Duodenal mucosa (tissue), 2 donors: Measurements from ENCODE around the gene TMEM200B.
A peak's percentile ranks its signal among the peaks of the same experiment; 100 is the strongest.

Experiments
- H3K27ac ChIP-seq: one replicate; pipeline ENCODE4 v1.7.0; 2013; ENCODE audit warnings: low read depth, low read length
- H3K27me3 ChIP-seq, 2 donors: one replicate each; pipeline ENCODE4 v1.7.0; 2013; ENCODE audit warnings: low read length in 2 of 2, control low read depth in 1 of 2; ENCODE audit not compliant: insufficient read depth in 2 of 2, control insufficient read depth in 1 of 2
- H3K36me3 ChIP-seq, 2 donors: one replicate each; pipeline ENCODE4 v1.7.0; 2013; ENCODE audit warnings: low read length in 2 of 2, control low read depth in 1 of 2; ENCODE audit not compliant: insufficient read depth in 2 of 2, control insufficient read depth in 1 of 2
- H3K4me1 ChIP-seq, 2 donors: one replicate each; pipeline ENCODE4 v1.7.0; 2013; ENCODE audit warnings: low read length in 2 of 2, control low read depth in 1 of 2; ENCODE audit not compliant: insufficient read depth in 2 of 2, control insufficient read depth in 1 of 2
- H3K4me3 ChIP-seq, 2 donors: one replicate each; pipeline ENCODE4 v1.7.0; 2013; ENCODE audit warnings: low read length in 2 of 2, low read depth in 1 of 2
- H3K9ac ChIP-seq, 2 donors: one replicate each; pipeline ENCODE4 v1.7.0; 2013; ENCODE audit warnings: low read length in 2 of 2, low read depth in 1 of 2
- H3K9me3 ChIP-seq, 2 donors: one replicate each; pipeline ENCODE4 v1.7.0; 2013; ENCODE audit warnings: low read length in 2 of 2, control low read depth in 1 of 2; ENCODE audit not compliant: control insufficient read depth in 1 of 2

Gene TMEM200B

GRCh38 chr1:29123887-29124365 lies at the start of gene TMEM200B:
Gene TMEM200B (minus strand): TSS chr1:29123903. CDS start chr1:29121828, 2,075 bp downstream.
- Histone ChIP-seq H3K9me3 (no peaks in the 10 kb centered on the region), H3K27ac (peak within 1 kb of the TSS; percentile 89)

DNA sequence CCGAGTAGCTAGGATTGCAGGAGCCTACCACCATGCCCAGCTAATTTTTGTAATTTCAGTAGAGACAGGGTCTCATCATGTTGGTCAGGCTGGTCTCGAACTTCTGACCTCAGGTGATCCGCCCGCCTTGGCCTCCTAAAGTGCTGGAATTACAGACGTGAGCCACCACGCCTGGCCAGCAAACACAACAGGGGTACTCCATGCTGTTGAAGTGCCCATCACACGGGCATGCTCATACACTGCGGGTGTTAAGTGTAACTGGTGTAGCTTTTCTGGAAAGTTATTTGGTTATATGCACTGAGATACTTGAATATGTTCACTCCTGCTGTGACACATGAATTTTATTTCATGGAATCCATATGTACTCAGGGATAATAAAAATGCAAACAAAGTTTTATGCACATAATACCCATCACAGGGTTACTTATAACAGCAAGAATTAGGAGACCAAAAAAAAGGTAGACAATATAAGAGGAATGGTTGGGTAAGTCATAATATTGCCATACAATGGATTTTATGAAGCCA lies 48.8 kb upstream of the TMEM200B start:
- H3K36me3 ChIP-seq, result peaks cover 7 to 9% of the 10 kb centered on the region in 2 donors
- no peaks in the 10 kb centered on the region for H3K27me3 ChIP-seq
- H3K4me1 ChIP-seq, result peaks cover 3 to 36% of the 10 kb centered on the region in 2 donors
- H3K27ac ChIP-seq, result no peak overlapping the region
- H3K9ac ChIP-seq, result no peak overlapping the region
- H3K9me3 ChIP-seq, result no peaks in the 10 kb centered on the region
- no peak overlapping the region for H3K4me3 ChIP-seq

More at GRCh38 chr1:29123887-29124365, at the start of gene TMEM200B:
- Histone ChIP-seq H3K4me3 (peak within 1 kb of the TSS; percentile 65), H3K36me3 (no peaks in the 10 kb centered on the region), H3K27me3 (peaks cover 23 to 37% of the 10 kb centered on the region in 2 donors), H3K9ac (peak within 1 kb of the TSS; percentile 51 to 54), H3K4me1 (peaks cover 0 to 21% of the 10 kb centered on the region in 2 donors)

DNA sequence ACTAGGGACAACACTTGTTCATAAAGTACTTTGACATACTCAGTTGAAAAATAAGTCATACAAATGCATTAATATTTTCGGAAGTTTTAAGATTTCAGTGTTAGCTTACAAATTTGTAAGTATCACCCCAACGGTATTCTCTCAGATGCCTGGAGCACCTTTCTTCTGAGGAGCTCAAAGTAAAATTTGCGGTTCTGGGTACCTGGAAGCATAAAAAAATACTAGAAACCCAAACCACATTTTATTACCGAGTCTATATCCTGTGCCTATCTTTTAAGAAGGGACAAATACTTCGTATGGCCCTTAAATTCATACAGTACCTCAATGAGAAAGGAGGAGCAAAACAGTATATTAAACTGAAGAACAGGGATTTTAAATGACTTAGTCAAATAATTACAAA lies 47.8 kb upstream of the TMEM200B start:
- Histone ChIP-seq H3K9ac (no peak overlapping the region), H3K27me3 (no peaks in the 10 kb centered on the region), H3K9me3 (no peaks in the 10 kb centered on the region), H3K27ac (no peak overlapping the region), H3K4me3 (no peak overlapping the region), H3K36me3 (peaks cover 7 to 12% of the 10 kb centered on the region in 2 donors), H3K4me1 (peaks cover 8 to 40% of the 10 kb centered on the region in 2 donors)

DNA sequence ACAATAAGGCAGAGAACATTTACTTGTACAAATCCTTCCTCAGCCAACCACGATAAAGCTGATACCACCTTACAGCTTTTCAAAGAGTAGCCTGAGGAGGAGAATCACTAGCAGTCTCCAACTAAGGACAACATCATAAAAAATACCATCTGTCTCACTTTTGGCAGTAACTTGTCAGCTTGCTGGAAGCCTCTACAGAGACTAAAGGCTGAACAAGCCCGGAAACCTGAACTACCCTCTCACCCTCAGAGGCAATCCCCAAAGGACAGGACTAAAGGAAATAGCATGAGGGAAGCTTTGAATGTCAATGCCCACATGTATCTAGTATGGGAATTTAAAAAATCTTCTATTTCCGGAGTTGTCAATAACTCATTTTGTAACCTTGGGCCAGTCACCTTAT lies 47.4 kb upstream of the TMEM200B start:
- Histone ChIP-seq H3K36me3 (peaks cover 7 to 16% of the 10 kb centered on the region in 2 donors), H3K9ac (no peak overlapping the region), H3K9me3 (no peaks in the 10 kb centered on the region), H3K4me1 (peaks cover 12 to 45% of the 10 kb centered on the region in 2 donors), H3K27me3 (no peaks in the 10 kb centered on the region), H3K4me3 (no peak overlapping the region), H3K27ac (no peak overlapping the region)

- Histone ChIP-seq H3K27me3 (no peaks in the 10 kb centered on the region), H3K9ac (no peak overlapping the region), H3K9me3 (no peaks in the 10 kb centered on the region), H3K36me3 (peaks cover 7 to 27% of the 10 kb centered on the region in 2 donors), H3K27ac (no peak overlapping the region), H3K4me3 (no peak overlapping the region), H3K4me1 (peaks cover 18 to 53% of the 10 kb centered on the region in 2 donors)
These were observed 46.3 kb upstream of the TMEM200B start for GRCh38 chr1:29169976-29170375.

GRCh38 chr1:29167904-29168303 lies 44.2 kb upstream of the TMEM200B start:
- Histone ChIP-seq H3K4me3 (no peak overlapping the region), H3K4me1 (peaks cover 18 to 57% of the 10 kb centered on the region in 2 donors), H3K27me3 (no peaks in the 10 kb centered on the region), H3K27ac (no peak overlapping the region), H3K36me3 (peaks cover 15 to 27% of the 10 kb centered on the region in 2 donors), H3K9ac (no peak overlapping the region), H3K9me3 (no peaks in the 10 kb centered on the region)

DNA sequence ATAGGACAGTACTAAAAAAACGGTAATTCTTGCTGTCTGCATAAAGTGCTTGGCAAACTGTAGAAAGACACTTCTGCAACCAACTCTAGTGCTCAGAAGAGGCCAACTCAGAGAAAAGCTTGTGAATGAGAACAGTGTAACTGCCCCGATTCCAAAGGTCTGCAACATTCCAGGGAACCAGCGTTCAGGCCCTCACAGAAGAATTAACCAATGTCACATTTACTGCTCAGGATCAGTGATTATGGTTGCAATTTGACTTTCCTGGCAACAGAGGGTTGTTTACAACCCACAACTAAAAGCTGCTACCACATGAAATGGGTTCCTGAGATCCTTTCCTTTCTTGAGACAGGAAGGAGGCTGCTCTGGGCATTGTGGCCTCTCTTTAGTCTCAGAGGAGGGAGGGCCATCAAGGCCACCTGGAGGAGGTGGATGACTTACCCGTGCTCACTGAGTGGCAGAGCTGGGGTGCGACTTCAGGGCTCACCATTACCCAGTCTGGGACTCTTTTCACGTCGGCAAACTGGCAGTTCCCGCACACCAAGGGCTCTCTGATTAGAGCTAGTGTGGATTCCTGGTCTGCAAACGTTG lies 42.7 kb upstream of the TMEM200B start:
- Histone ChIP-seq H3K4me1 (peaks cover 24 to 68% of the 10 kb centered on the region in 2 donors), H3K27me3 (no peaks in the 10 kb centered on the region), H3K4me3 (no peak overlapping the region), H3K27ac (peak overlapping the region; percentile 47), H3K36me3 (peaks cover 19 to 30% of the 10 kb centered on the region in 2 donors), H3K9me3 (no peaks in the 10 kb centered on the region), H3K9ac (peak overlapping the region in 1 of 2 donors; percentile 19)

DNA sequence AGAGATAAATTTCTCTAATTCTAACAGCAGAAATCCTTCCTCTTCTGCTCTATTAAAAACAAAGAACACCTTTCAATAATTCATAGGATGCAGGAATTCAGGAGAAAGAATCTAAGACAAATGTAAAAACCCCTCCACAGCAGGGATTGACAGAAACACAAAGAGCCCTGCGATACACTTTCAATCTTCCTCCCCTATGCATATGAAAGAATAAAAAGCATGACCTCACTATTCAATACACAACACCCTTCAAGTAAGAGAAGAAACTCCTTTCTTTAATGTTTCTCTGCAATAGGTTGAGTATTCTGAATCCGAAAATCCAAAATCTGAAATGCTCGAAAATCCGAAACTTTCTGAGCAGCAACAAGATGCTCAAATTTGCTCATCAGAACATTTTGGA lies 40.9 kb upstream of the TMEM200B start:
- H3K36me3 ChIP-seq, result peaks cover 23 to 45% of the 10 kb centered on the region in 2 donors

GRCh38 chr1:29162476-29163138 lies 38.9 kb upstream of the TMEM200B start:
- Histone ChIP-seq H3K27ac (no peak overlapping the region), H3K9me3 (peaks cover 2 to 8% of the 10 kb centered on the region in 2 donors), H3K36me3 (peaks cover 29 to 56% of the 10 kb centered on the region in 2 donors), H3K4me3 (no peak overlapping the region), H3K9ac (no peak overlapping the region), H3K27me3 (no peaks in the 10 kb centered on the region), H3K4me1 (peaks cover 21 to 39% of the 10 kb centered on the region in 2 donors)

More for the DNA sequence above, 40.9 kb upstream of the TMEM200B start:
- peaks cover 21 to 50% of the 10 kb centered on the region in 2 donors for H3K4me1 ChIP-seq
- no peaks in the 10 kb centered on the region for H3K9me3 ChIP-seq
- no peaks in the 10 kb centered on the region for H3K27me3 ChIP-seq
- no peak overlapping the region for H3K4me3 ChIP-seq
- no peak overlapping the region for H3K9ac ChIP-seq
- no peak overlapping the region for H3K27ac ChIP-seq

DNA sequence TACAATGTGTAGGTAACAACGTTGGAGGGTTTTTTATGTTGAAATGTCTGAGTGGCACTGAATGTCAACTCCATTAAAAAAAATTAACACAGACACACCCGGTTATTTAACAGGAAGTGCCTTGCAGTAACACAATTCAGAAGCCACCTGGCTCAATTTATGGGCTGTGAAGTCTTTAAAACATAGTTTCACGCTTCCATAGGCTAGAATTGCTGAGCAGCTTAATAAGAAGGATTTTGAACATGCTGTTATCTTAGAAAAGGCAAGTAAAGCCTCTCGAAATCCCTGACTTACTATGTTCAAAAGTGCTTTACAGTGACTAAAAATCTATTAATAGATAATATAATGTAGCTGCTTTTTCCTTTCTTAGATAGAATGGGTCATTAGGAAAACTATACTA lies 38.3 kb upstream of the TMEM200B start:
- Histone ChIP-seq H3K9me3 (peaks cover 2 to 8% of the 10 kb centered on the region in 2 donors), H3K27me3 (no peaks in the 10 kb centered on the region), H3K4me1 (peaks cover 21 to 42% of the 10 kb centered on the region in 2 donors), H3K36me3 (peaks cover 34 to 60% of the 10 kb centered on the region in 2 donors), H3K27ac (no peak overlapping the region), H3K9ac (no peak overlapping the region), H3K4me3 (no peak overlapping the region)
